CD4-positive, alpha-beta memory T cell (primary cell): ENCODE measurements around the gene STK32C. TPM values are rescaled to one million over a fixed set of nuclear protein-coding genes. Genes with fewer than 3 reads are reported as not detected.

Experiments
- CTCF ChIA-PET: fragments of 350-600 bp; sonication (Branson Sonifier 250); formaldehyde crosslinking; loops from one replicate; lab custom pipeline; 2021; ENCODE audit warnings: inconsistent platforms; ENCODE audit not compliant: partially characterized antibody; lab: Charles Lee
- POLR2A ChIA-PET: fragments of 350-600 bp; sonication (Branson Sonifier 250); formaldehyde crosslinking; loops from one replicate; lab custom pipeline; 2021; ENCODE audit not compliant: partially characterized antibody; lab: Charles Lee
- DNase-seq, 5 donors: peaks; one replicate each; pipeline versions ENCODE4 v3.0.0 to v3.0.0-alpha.2; 2020 to 2022; ENCODE audit warnings: mixed read lengths in 1 of 5
- H3K27ac ChIP-seq: one replicate; pipeline ENCODE4 v1.7.0; 2013; ENCODE audit warnings: low read depth, low read length
- H3K27me3 ChIP-seq: 2 replicates; pipeline ENCODE4 v1.7.0; 2013; ENCODE audit warnings: mild to moderate bottlenecking, low read length, moderate library complexity; ENCODE audit not compliant: insufficient read depth
- H3K36me3 ChIP-seq: 2 replicates; pipeline ENCODE4 v1.7.0; 2013; ENCODE audit warnings: mild to moderate bottlenecking, low read length, moderate library complexity; ENCODE audit not compliant: insufficient read depth
- H3K4me1 ChIP-seq: 2 replicates; pipeline ENCODE4 v1.7.0; 2013; ENCODE audit warnings: mild to moderate bottlenecking, low read length, moderate library complexity; ENCODE audit not compliant: insufficient read depth
- H3K4me3 ChIP-seq, 2 donors: one replicate each; pipeline ENCODE4 v1.7.0; 2013; ENCODE audit warnings: low read length in 2 of 2, mild to moderate bottlenecking in 1 of 2
- H3K9me3 ChIP-seq, 2 donors: one replicate each; pipeline ENCODE4 v1.7.0; 2013; ENCODE audit warnings: low read length in 2 of 2, control low read depth in 1 of 2; ENCODE audit not compliant: control insufficient read depth in 1 of 2
- H3K27ac Mint-ChIP-seq, 7 donors: one replicate each; pipeline ENCODE4 v1.8.0; 2020 to 2021; ENCODE audit warnings: mixed read lengths in 7 of 7, mild to moderate bottlenecking in 6 of 7, inconsistent platforms in 3 of 7, moderate library complexity in 3 of 7
- H3K27me3 Mint-ChIP-seq, 2 donors: one replicate each; pipeline ENCODE4 v1.8.0; 2020 to 2021; ENCODE audit warnings: mixed read lengths in 2 of 2
- H3K36me3 Mint-ChIP-seq, 2 donors: one replicate each; pipeline ENCODE4 v1.8.0; 2020 to 2021; ENCODE audit warnings: mixed read lengths in 2 of 2, inconsistent platforms in 1 of 2, mild to moderate bottlenecking in 1 of 2
- H3K4me1 Mint-ChIP-seq, 4 donors: one replicate each; pipeline ENCODE4 v1.8.0; 2020 to 2021; ENCODE audit warnings: mixed read lengths in 4 of 4, mild to moderate bottlenecking in 1 of 4
- H3K4me3 Mint-ChIP-seq, 8 donors: one replicate each; pipeline ENCODE4 v1.8.0; 2020 to 2021; ENCODE audit warnings: mixed read lengths in 8 of 8, mild to moderate bottlenecking in 7 of 8, moderate library complexity in 6 of 8, inconsistent platforms in 3 of 8
- H3K9me3 Mint-ChIP-seq, 8 donors: one replicate each; pipeline ENCODE4 v1.8.0; 2020 to 2021; ENCODE audit warnings: mixed read lengths in 8 of 8, mild to moderate bottlenecking in 5 of 8, inconsistent platforms in 3 of 8, moderate library complexity in 1 of 8
- intact Hi-C: fragments of 100-400 bp; cut with micrococcal nuclease; formaldehyde crosslinking; loops from one replicate; pipeline ENCODE4 v1.15.1; 2023
- polyA plus RNA-seq, 2 donors: library from polyadenylated mRNA; unstranded; fragments of 300-500 nt; fragmentation: Illumina TruSeq; gene quantifications; one replicate each; pipeline ENCODE4 v1.2.3, GENCODE V29; 2021
- total RNA-seq, 2 experiments: library from RNA; stranded (reverse); gene quantifications; one replicate each; pipeline ENCODE4 v1.2.3, GENCODE V29; 2021

The STK32C gene
- total and polyA plus RNA-seq, 4 experiments from 2014 or later = 7.5 to 14.7 (median 10.6) TPM

- H3K4me3 ChIP-seq = no peak overlapping the region
- intact Hi-C loops = no loop called here
- Mint-ChIP-seq H3K4me3 (no peak overlapping the region), H3K27ac (no peak overlapping the region), H3K27me3 (no peaks in the 10 kb centered on the region), H3K36me3 (peaks cover 24 to 46% of the 10 kb centered on the region in 2 donors), H3K4me1 (peaks cover 0 to 2% (median 0%) of the 10 kb centered on the region in 4 donors), H3K9me3 (peaks cover 4 to 51% (median 34%) of the 10 kb centered on the region in 8 donors)
- H3K27ac ChIP-seq = no peak overlapping the region
- no peaks in the 10 kb centered on the region for H3K36me3 ChIP-seq
- no peak for DNase-seq
- ChIA-PET CTCF (no interaction called here), POLR2A (no interaction called here)
- H3K4me1 ChIP-seq = no peaks in the 10 kb centered on the region
- H3K9me3 ChIP-seq = no peaks in the 10 kb centered on the region
- no peaks in the 10 kb centered on the region for H3K27me3 ChIP-seq
Measured at GRCh38 chr10:132213917-132214316, 93.8 kb downstream of the STK32C start.

GRCh38 chr10:132212816-132213215 lies 94.9 kb downstream of the STK32C start:
- intact Hi-C loops = no loop called here
- CTCF ChIA-PET = no interaction called here
- Histone ChIP-seq H3K36me3 (no peaks in the 10 kb centered on the region), H3K9me3 (no peaks in the 10 kb centered on the region), H3K4me1 (no peaks in the 10 kb centered on the region), H3K27me3 (no peaks in the 10 kb centered on the region), H3K27ac (no peak overlapping the region), H3K4me3 (no peak overlapping the region)
- Mint-ChIP-seq H3K27ac (no peak overlapping the region), H3K9me3 (peaks cover 4 to 51% (median 34%) of the 10 kb centered on the region in 8 donors), H3K4me1 (peaks cover 0 to 2% (median 0%) of the 10 kb centered on the region in 4 donors), H3K27me3 (no peaks in the 10 kb centered on the region), H3K4me3 (no peak overlapping the region), H3K36me3 (peaks cover 25 to 42% of the 10 kb centered on the region in 2 donors)
- POLR2A ChIA-PET = no interaction called here
- DNase-seq = no peak

GRCh38 chr10:132211246-132211645 lies 96.5 kb downstream of the STK32C start:
- Mint-ChIP-seq H3K4me3 (no peak overlapping the region), H3K27me3 (no peaks in the 10 kb centered on the region), H3K4me1 (peaks cover 0 to 2% (median 0%) of the 10 kb centered on the region in 4 donors), H3K9me3 (peaks cover 4 to 35% (median 28%) of the 10 kb centered on the region in 8 donors), H3K36me3 (peaks cover 20 to 35% of the 10 kb centered on the region in 2 donors), H3K27ac (no peak overlapping the region)
- H3K27me3 ChIP-seq = no peaks in the 10 kb centered on the region
- no peak overlapping the region for H3K4me3 ChIP-seq
- H3K9me3 ChIP-seq = no peaks in the 10 kb centered on the region
- H3K4me1 ChIP-seq = no peaks in the 10 kb centered on the region
- intact Hi-C loops = no loop called here
- ChIA-PET CTCF (no interaction called here), POLR2A (no interaction called here)
- no peak overlapping the region for H3K27ac ChIP-seq
- no peak for DNase-seq
- no peaks in the 10 kb centered on the region for H3K36me3 ChIP-seq

GRCh38 chr10:132210766-132211165 lies 97.0 kb downstream of the STK32C start:
- Histone ChIP-seq H3K4me1 (no peaks in the 10 kb centered on the region), H3K27ac (no peak overlapping the region), H3K36me3 (no peaks in the 10 kb centered on the region), H3K9me3 (no peaks in the 10 kb centered on the region), H3K4me3 (no peak overlapping the region), H3K27me3 (no peaks in the 10 kb centered on the region)
- CTCF ChIA-PET = no interaction called here
- intact Hi-C loops = no loop called here
- Mint-ChIP-seq H3K27ac (no peak overlapping the region), H3K4me1 (peaks cover 0 to 2% (median 0%) of the 10 kb centered on the region in 4 donors), H3K9me3 (peaks cover 4 to 30% (median 25%) of the 10 kb centered on the region in 8 donors), H3K36me3 (peaks cover 20 to 35% of the 10 kb centered on the region in 2 donors), H3K4me3 (no peak overlapping the region), H3K27me3 (no peaks in the 10 kb centered on the region)
- POLR2A ChIA-PET = no interaction called here
- peak in 1 of 5 donors; percentile 7 for DNase-seq

GRCh38 chr10:132209978-132210530 lies 97.7 kb downstream of the STK32C start:
- peaks cover 4 to 24% (median 19%) of the 10 kb centered on the region in 8 donors for H3K9me3 Mint-ChIP-seq
- H3K4me3 ChIP-seq = no peak overlapping the region
- no peaks in the 10 kb centered on the region for H3K27me3 ChIP-seq
- H3K27ac Mint-ChIP-seq = no peak overlapping the region
- H3K4me3 Mint-ChIP-seq = no peak overlapping the region
- H3K4me1 ChIP-seq = no peaks in the 10 kb centered on the region
- no peaks in the 10 kb centered on the region for H3K36me3 ChIP-seq
- no peaks in the 10 kb centered on the region for H3K9me3 ChIP-seq
- POLR2A ChIA-PET = no interaction called here
- peaks cover 0 to 2% (median 0%) of the 10 kb centered on the region in 4 donors for H3K4me1 Mint-ChIP-seq
- intact Hi-C loops = no loop called here
- no peak overlapping the region for H3K27ac ChIP-seq
- CTCF ChIA-PET = no interaction called here
- no peak for DNase-seq
- no peaks in the 10 kb centered on the region for H3K27me3 Mint-ChIP-seq
- H3K36me3 Mint-ChIP-seq = peaks cover 17 to 29% of the 10 kb centered on the region in 2 donors

- H3K4me3 Mint-ChIP-seq = no peak overlapping the region
- CTCF ChIA-PET = no interaction called here
Measured at GRCh38 chr10:132209130-132209529, 98.6 kb downstream of the STK32C start.

GRCh38 chr10:132208462-132209050 lies 99.2 kb downstream of the STK32C start:
- no peak overlapping the region for H3K4me3 Mint-ChIP-seq
- intact Hi-C loops = no loop called here
- no peaks in the 10 kb centered on the region for H3K27me3 ChIP-seq
- no peak overlapping the region for H3K27ac Mint-ChIP-seq
- POLR2A ChIA-PET = no interaction called here
- no peaks in the 10 kb centered on the region for H3K4me1 ChIP-seq
- H3K4me1 Mint-ChIP-seq = peaks cover 0 to 1% (median 0%) of the 10 kb centered on the region in 4 donors
- H3K27ac ChIP-seq = no peak overlapping the region
- no peaks in the 10 kb centered on the region for H3K36me3 ChIP-seq
- DNase-seq = peak in 1 of 5 donors; percentile 14
- peaks cover under 1 to 10% (median 6%) of the 10 kb centered on the region in 8 donors for H3K9me3 Mint-ChIP-seq
- H3K4me3 ChIP-seq = no peak overlapping the region
- no peaks in the 10 kb centered on the region for H3K9me3 ChIP-seq
- no peaks in the 10 kb centered on the region for H3K27me3 Mint-ChIP-seq
- CTCF ChIA-PET = no interaction called here
- peaks cover 9 to 14% of the 10 kb centered on the region in 2 donors for H3K36me3 Mint-ChIP-seq

More at GRCh38 chr10:132209130-132209529, 98.6 kb downstream of the STK32C start:
- POLR2A ChIA-PET = no interaction called here
- H3K4me3 ChIP-seq = no peak overlapping the region
- no peaks in the 10 kb centered on the region for H3K27me3 ChIP-seq
- Mint-ChIP-seq H3K9me3 (peaks cover 4 to 15% (median 10%) of the 10 kb centered on the region in 8 donors), H3K36me3 (peaks cover 13 to 20% of the 10 kb centered on the region in 2 donors), H3K27me3 (no peaks in the 10 kb centered on the region), H3K27ac (no peak overlapping the region), H3K4me1 (peaks cover 0 to 2% (median 0%) of the 10 kb centered on the region in 4 donors)
- H3K9me3 ChIP-seq = no peaks in the 10 kb centered on the region
- H3K36me3 ChIP-seq = no peaks in the 10 kb centered on the region
- H3K27ac ChIP-seq = no peak overlapping the region
- intact Hi-C loops = no loop called here
- DNase-seq = no peak
- H3K4me1 ChIP-seq = no peaks in the 10 kb centered on the region
